ENCODE results near the gene C17orf114.

C17orf114 gene

GRCh38 chr17:4785311-4786105 is 16.6 kb downstream of the C17orf114 start:
- no peak for DNase-seq

GRCh38 chr17:4782652-4783051 is 19.5 kb downstream of the C17orf114 start:
- DNase-seq, result no peak

GRCh38 chr17:4780325-4780955 is 21.7 kb downstream of the C17orf114 start:
- no peak for DNase-seq

GRCh38 chr17:4777969-4778760 is 24.0 kb downstream of the C17orf114 start:
- no peak for DNase-seq

GRCh38 chr17:4772235-4772613 is 29.9 kb downstream of the C17orf114 start:
- DNase-seq, result no peak

GRCh38 chr17:4771519-4772234 is 30.5 kb downstream of the C17orf114 start, which contains the start of gene TM4SF5:
Gene TM4SF5, plus strand, starts transcription at chr17:4771886. Its CDS starts 37 bp downstream, at chr17:4771923.
- DNase-seq, result no peak

GRCh38 chr17:4769628-4770027 is 32.5 kb downstream of the C17orf114 start:
- no peak for DNase-seq

GRCh38 chr17:4768298-4768697 is 33.8 kb downstream of the C17orf114 start:
- DNase-seq, result no peak

GRCh38 chr17:4766723-4767122 is 35.4 kb downstream of the C17orf114 start:
- no peak for DNase-seq

GRCh38 chr17:4766201-4766600 is 35.9 kb downstream of the C17orf114 start:
- DNase-seq, result no peak

GRCh38 chr17:4764595-4764994 is 37.5 kb downstream of the C17orf114 start:
- no peak for DNase-seq

GRCh38 chr17:4759776-4760236 is 42.3 kb downstream of the C17orf114 start:
- DNase-seq, result no peak

- DNase-seq, result no peak
These were observed 48.7 kb downstream of the C17orf114 start for GRCh38 chr17:4753392-4753791.

- no peak for DNase-seq
These were observed 50.2 kb downstream of the C17orf114 start for GRCh38 chr17:4751932-4752331.

All from activated effector memory CD4-positive, alpha-beta T cell treated with Interleukin-2 at 50 U/mL for 16 hours (primary cell).